Esophagus muscularis mucosa (tissue), 4 donors: ENCODE data around the gene LPIN2. TPM values are rescaled to one million over a fixed set of nuclear protein-coding genes. Genes with fewer than 3 reads are reported as not detected.
"Not testable (repeated sequence)": the region's sequence is repeated elsewhere in the genome, so short reads cannot be mapped to it uniquely, and the experiment has no call there.

Experiments
- DNase-seq: peaks from one replicate; pipeline ENCODE4 v3.0.0-alpha.2; 2017; ENCODE audit errors: extremely low spot score
- H3K27ac ChIP-seq, 4 donors: fragments of 200-600 bp; sonication (generic); replicated peaks in 1 of 4; 1 replicate in 3 of 4; 2 replicates in 1 of 4; pipeline ENCODE4 v1.5.1; 2016 to 2019; ENCODE audit warnings: mild to moderate bottlenecking in 1 of 4
- H3K27me3 ChIP-seq, 4 donors: fragments of 200-600 bp; sonication (generic); one replicate each; pipeline versions ENCODE4 v1.5.1 to v1.6.0; 2016 to 2019
- H3K36me3 ChIP-seq, 4 donors: fragments of 200-600 bp; sonication (generic); one replicate each; pipeline ENCODE4 v1.5.1; 2016 to 2019
- H3K4me1 ChIP-seq, 4 donors: fragments of 200-600 bp; sonication (generic); one replicate each; pipeline ENCODE4 v1.5.1; 2016 to 2019
- H3K4me3 ChIP-seq, 4 donors: fragments of 200-600 bp; sonication (generic); 1 replicate in 2 of 4; 2 replicates in 2 of 4; pipeline ENCODE4 v1.5.1; 2016 to 2019; ENCODE audit warnings: mild to moderate bottlenecking in 4 of 4, moderate library complexity in 1 of 4
- H3K9me3 ChIP-seq, 4 donors: fragments of 200-600 bp; sonication (generic); 1 replicate in 3 of 4; 2 replicates in 1 of 4; pipeline ENCODE4 v1.5.1; 2016 to 2019
- CTCF ChIP-seq, 3 experiments: fragments of 200-600 bp in 2 of 3; fragments of 450-650 bp in 1 of 3; sonication (generic) in 2 of 3; IDR thresholded peaks; one replicate each; pipeline ENCODE4 v1.5.1; 2017 to 2019; ENCODE audit warnings: antibody characterized with exemption in 3 of 3, mild to moderate bottlenecking in 2 of 3, moderate library complexity in 1 of 3
- EP300 ChIP-seq: sonication (generic); formaldehyde crosslinking; IDR thresholded peaks from one replicate; pipeline ENCODE4 v1.6.1; 2017; ENCODE audit warnings: antibody characterized with exemption
- POLR2A ChIP-seq: fragments of 450-650 bp; IDR thresholded peaks from one replicate; pipeline ENCODE4 v1.6.1; 2017; ENCODE audit warnings: antibody characterized with exemption, moderate library complexity, mild to moderate bottlenecking, low read depth
- POLR2AphosphoS5 ChIP-seq, 2 donors: sonication (generic); formaldehyde crosslinking; IDR thresholded peaks; one replicate each; pipeline ENCODE4 v1.6.1; 2017; ENCODE audit warnings: antibody characterized with exemption in 2 of 2
- WGBS: methylation state at CpG from one replicate; pipeline ENCODE4 v1.1.5; 2018; 5-methylcytosine and 5-hydroxymethylcytosine counted together
- intact Hi-C: fragments of 100-400 bp; cut with DNase I; formaldehyde crosslinking; loops from one replicate; pipeline ENCODE4 v1.15.1; 2023
- total RNA-seq, 4 donors: library from RNA; depleted of rRNA; stranded (reverse); fragments of >200 nt; gene quantifications; one replicate each; pipeline versions ENCODE4 v1.1.0 to v1.2.1, GENCODE V29; 2016

LPIN2 gene
- total RNA-seq, 4 donors from 2014 or later = 15.4 to 26.9 (median 24.8) TPM

- WGBS = 43% methylated on average over 11 of the region's 11 CpGs
- TF ChIP-seq POLR2AphosphoS5 (IDR thresholded peaks at IDR 0.05) (no peak), CTCF (IDR thresholded peaks at IDR 0.05) (no peak), EP300 (no peak), POLR2A (no peak)
- no peaks in the 10 kb centered on the region for H3K27me3 ChIP-seq
- DNase-seq = no peak
- H3K27ac ChIP-seq = peak overlapping the region; percentile 13 to 57 (median 53)
- no peaks in the 10 kb centered on the region for H3K36me3 ChIP-seq
- intact Hi-C loops = no loop called here
- H3K4me3 ChIP-seq = peak overlapping the region in 1 of 4 donors; percentile 9
- peaks cover 11 to 34% (median 25%) of the 10 kb centered on the region in 4 donors for H3K4me1 ChIP-seq
- H3K9me3 ChIP-seq = no peaks in the 10 kb centered on the region
Observed at GRCh38 chr18:3027370-3027891, 14.5 kb upstream of the LPIN2 start.

- TF ChIP-seq CTCF (IDR thresholded peaks at IDR 0.05) (no peak), POLR2AphosphoS5 (IDR thresholded peaks at IDR 0.05) (no peak), EP300 (no peak), POLR2A (no peak)
- Histone ChIP-seq H3K9me3 (no peaks in the 10 kb centered on the region), H3K36me3 (no peaks in the 10 kb centered on the region), H3K4me1 (peaks cover 11 to 34% (median 25%) of the 10 kb centered on the region in 4 donors), H3K4me3 (no peak overlapping the region), H3K27me3 (no peaks in the 10 kb centered on the region), H3K27ac (no peak overlapping the region)
- no peak for DNase-seq
- 91% methylated on average over 2 of the region's 2 CpGs for WGBS
- intact Hi-C loops = no loop called here
Observed at GRCh38 chr18:3025544-3025943, 12.6 kb upstream of the LPIN2 start.

- H3K36me3 ChIP-seq, intact Hi-C loops, H3K9me3 ChIP-seq, H3K27me3 ChIP-seq, DNase-seq, H3K27ac ChIP-seq, H3K4me3 ChIP-seq: not testable (repeated sequence)
- H3K4me1 ChIP-seq = peaks cover 7 to 18% (median 11%) of the 10 kb centered on the region in 4 donors
- 96% methylated on average over 5 of the region's 5 CpGs for WGBS
Observed at GRCh38 chr18:3023603-3024002, 10.7 kb upstream of the LPIN2 start.

GRCh38 chr18:3016585-3017297 is 3.8 kb upstream of the LPIN2 start:
- Histone ChIP-seq H3K27me3 (no peaks in the 10 kb centered on the region), H3K9me3 (no peaks in the 10 kb centered on the region), H3K36me3 (no peaks in the 10 kb centered on the region), H3K4me1 (peaks cover 20 to 43% (median 39%) of the 10 kb centered on the region in 4 donors), H3K27ac (peak overlapping the region in 3 of 4 donors; percentile 67 to 79 (median 75)), H3K4me3 (no peak overlapping the region)
- TF ChIP-seq POLR2A (no peak), POLR2AphosphoS5 (IDR thresholded peaks at IDR 0.05) (no peak), CTCF (IDR thresholded peaks at IDR 0.05) (no peak)
- 55% methylated on average over 3 of the region's 3 CpGs for WGBS
- DNase-seq = no peak
- intact Hi-C loops = no loop called here

- peak overlapping the region; percentile 67 to 79 (median 76) for H3K27ac ChIP-seq
- TF ChIP-seq POLR2AphosphoS5 (IDR thresholded peaks at IDR 0.05) (no peak), POLR2A (no peak), EP300 (no peak), CTCF (IDR thresholded peaks at IDR 0.05) (no peak)
- no peak overlapping the region for H3K4me3 ChIP-seq
- peaks cover 29 to 52% (median 48%) of the 10 kb centered on the region in 4 donors for H3K4me1 ChIP-seq
- H3K36me3 ChIP-seq = peaks cover 0 to 2% (median 0%) of the 10 kb centered on the region in 4 donors
- intact Hi-C loops = no loop called here
- 88% methylated on average over 4 of the region's 4 CpGs for WGBS
- no peaks in the 10 kb centered on the region for H3K27me3 ChIP-seq
- no peak for DNase-seq
- H3K9me3 ChIP-seq = no peaks in the 10 kb centered on the region
Observed at GRCh38 chr18:3015851-3016250, 2.9 kb upstream of the LPIN2 start.
